Measurements from ENCODE around the gene TIGD1. TPM values are rescaled to one million over a fixed set of nuclear protein-coding genes. Genes with fewer than 3 reads are reported as not detected.

Gene TIGD1
- total RNA-seq, 1 donor from 2014 or later: 12.3 TPM

GRCh38 chr2:232541195-232541960, 9.0 kb downstream of the TIGD1 start:
- peaks cover 5% of the 10 kb centered on the region for H3K27me3 Mint-ChIP-seq (ENCODE audit: unreplicated experiment)
- H3K4me1 Mint-ChIP-seq (ENCODE audit: low read depth, unreplicated experiment): peaks cover 3% of the 10 kb centered on the region
- no peak for DNase-seq
- no peak overlapping the region for H3K27ac Mint-ChIP-seq (ENCODE audit: unreplicated experiment)
- no peak for TF ChIP-seq CTCF (IDR thresholded peaks at IDR 0.05; ENCODE audit: partially characterized antibody, unreplicated experiment)
- peaks cover 6% of the 10 kb centered on the region for H3K36me3 Mint-ChIP-seq (ENCODE audit: unreplicated experiment)
- H3K4me3 Mint-ChIP-seq (ENCODE audit: unreplicated experiment): no peak overlapping the region
- H3K9me3 Mint-ChIP-seq (ENCODE audit: unreplicated experiment): peaks cover 5% of the 10 kb centered on the region

GRCh38 chr2:232540441-232541041, 9.8 kb downstream of the TIGD1 start:
- no peak for DNase-seq
- H3K36me3 Mint-ChIP-seq (ENCODE audit: unreplicated experiment): peaks cover 3% of the 10 kb centered on the region
- H3K4me3 Mint-ChIP-seq (ENCODE audit: unreplicated experiment): no peak overlapping the region
- no peak overlapping the region for H3K27ac Mint-ChIP-seq (ENCODE audit: unreplicated experiment)
- H3K27me3 Mint-ChIP-seq (ENCODE audit: unreplicated experiment): peaks cover 5% of the 10 kb centered on the region
- TF ChIP-seq CTCF (IDR thresholded peaks at IDR 0.05; ENCODE audit: partially characterized antibody, unreplicated experiment): no peak
- peaks cover 3% of the 10 kb centered on the region for H3K4me1 Mint-ChIP-seq (ENCODE audit: low read depth, unreplicated experiment)
- H3K9me3 Mint-ChIP-seq (ENCODE audit: unreplicated experiment): peaks cover 5% of the 10 kb centered on the region

GRCh38 chr2:232539298-232540231, 10.8 kb downstream of the TIGD1 start, which contains the start of gene CHRNG:
CHRNG (plus strand) TSS chr2:232539692; CDS start chr2:232539748, 56 bp downstream.
- Mint-ChIP-seq H3K36me3 (ENCODE audit: unreplicated experiment) (peaks cover 3% of the 10 kb centered on the region), H3K4me1 (ENCODE audit: low read depth, unreplicated experiment) (peaks cover 3% of the 10 kb centered on the region), H3K4me3 (ENCODE audit: unreplicated experiment) (no peak within 1 kb of the TSS), H3K9me3 (ENCODE audit: unreplicated experiment) (peaks cover 4% of the 10 kb centered on the region), H3K27ac (ENCODE audit: unreplicated experiment) (peak within 1 kb of the TSS; percentile 62), H3K27me3 (ENCODE audit: unreplicated experiment) (peaks cover 4% of the 10 kb centered on the region)
- DNase-seq: no peak
- no peak for TF ChIP-seq CTCF (IDR thresholded peaks at IDR 0.05; ENCODE audit: partially characterized antibody, unreplicated experiment)

- no peak for DNase-seq
- Mint-ChIP-seq H3K27me3 (ENCODE audit: unreplicated experiment) (peaks cover 4% of the 10 kb centered on the region), H3K27ac (ENCODE audit: unreplicated experiment) (no peak overlapping the region), H3K9me3 (ENCODE audit: unreplicated experiment) (peaks cover 3% of the 10 kb centered on the region), H3K4me3 (ENCODE audit: unreplicated experiment) (no peak overlapping the region), H3K4me1 (ENCODE audit: low read depth, unreplicated experiment) (peaks cover 3% of the 10 kb centered on the region), H3K36me3 (ENCODE audit: unreplicated experiment) (peaks cover 3% of the 10 kb centered on the region)
- TF ChIP-seq CTCF (IDR thresholded peaks at IDR 0.05; ENCODE audit: partially characterized antibody, unreplicated experiment): no peak
Measured at GRCh38 chr2:232538671-232539070, 11.7 kb downstream of the TIGD1 start.

Data from glutamatergic neuron (in vitro differentiated cells).